ENCODE measurements around the gene THBS2. TPM values are rescaled to one million over a fixed set of nuclear protein-coding genes. Genes with fewer than 3 reads are reported as not detected.

THBS2 gene
- total RNA-seq, 1 donor from 2014 or later: not detected

DNA sequence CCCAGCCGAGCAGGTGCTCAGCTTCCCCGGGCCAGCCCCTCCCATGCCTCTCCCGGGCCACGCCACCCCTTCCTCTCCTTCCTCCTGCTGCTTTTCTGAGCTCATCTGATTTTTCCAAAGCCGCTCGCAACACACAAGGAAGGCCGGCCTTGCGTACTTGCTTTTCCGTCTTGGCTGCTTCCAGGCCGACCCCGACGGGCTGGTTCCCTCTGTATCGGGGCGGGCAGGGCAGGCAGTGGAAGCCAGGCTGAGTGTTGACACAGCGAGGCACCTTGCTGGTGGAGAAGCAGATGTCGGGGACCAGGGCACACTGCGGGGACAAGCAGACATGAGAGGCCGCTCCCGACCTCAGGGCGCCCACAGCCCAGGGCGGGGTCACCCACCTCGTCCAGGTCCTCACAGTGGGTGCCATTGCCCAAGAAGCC, 21.1 kb downstream of the THBS2 start:
- no peak for DNase-seq (ENCODE audit: low spot score)
- intact Hi-C loops (cut with micrococcal nuclease): no loop called here
- Mint-ChIP-seq H3K36me3 (ENCODE audit: low read depth) (no peaks in the 10 kb centered on the region), H3K4me3 (ENCODE audit: low read depth) (no peak overlapping the region), H3K27me3 (ENCODE audit: low read depth) (no peaks in the 10 kb centered on the region), H3K9me3 (peaks cover 15% of the 10 kb centered on the region), H3K27ac (no peak overlapping the region), H3K4me1 (ENCODE audit: low read depth) (no peaks in the 10 kb centered on the region)

DNA sequence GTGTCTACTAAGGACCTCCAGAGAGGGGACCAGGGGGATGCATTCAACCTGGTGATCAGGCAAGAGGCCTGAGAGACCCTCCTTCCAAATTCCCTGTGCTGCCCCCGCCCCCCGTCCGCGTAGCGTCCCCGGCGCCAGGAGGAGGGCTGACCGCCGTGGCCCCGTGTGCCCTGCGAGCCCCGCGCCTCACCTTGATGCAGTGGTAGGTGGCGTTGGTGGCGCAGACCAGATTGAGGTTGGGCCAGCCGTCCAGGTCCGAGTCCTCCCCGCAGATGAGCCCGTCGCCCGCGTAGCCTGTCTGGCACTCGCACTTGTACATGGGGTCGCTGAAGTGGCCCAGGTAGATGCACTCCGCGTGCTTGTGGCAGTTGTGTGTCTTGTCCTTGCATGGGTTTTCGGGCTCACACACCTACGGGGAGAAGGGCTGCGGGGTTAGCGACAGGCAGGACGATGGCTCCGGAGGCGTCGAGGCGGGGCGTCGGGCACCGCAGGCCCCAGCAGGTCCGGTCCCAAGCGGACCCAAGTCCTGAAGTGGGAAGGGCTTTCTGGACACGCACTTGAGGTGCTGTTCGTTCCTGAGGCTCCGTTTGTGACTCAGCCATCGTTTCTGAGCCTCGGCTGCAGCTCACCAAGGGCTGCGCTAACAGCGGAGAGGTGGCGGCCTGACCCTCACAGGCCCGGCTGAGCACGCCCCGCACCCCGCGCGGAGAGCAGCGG, 21.7 kb downstream of the THBS2 start:
- Mint-ChIP-seq H3K27me3 (ENCODE audit: low read depth) (no peaks in the 10 kb centered on the region), H3K9me3 (peaks cover 15% of the 10 kb centered on the region), H3K4me1 (ENCODE audit: low read depth) (no peaks in the 10 kb centered on the region), H3K4me3 (ENCODE audit: low read depth) (no peak overlapping the region), H3K36me3 (ENCODE audit: low read depth) (no peaks in the 10 kb centered on the region), H3K27ac (no peak overlapping the region)
- intact Hi-C loops (cut with micrococcal nuclease): no loop called here
- DNase-seq (ENCODE audit: low spot score): no peak

DNA sequence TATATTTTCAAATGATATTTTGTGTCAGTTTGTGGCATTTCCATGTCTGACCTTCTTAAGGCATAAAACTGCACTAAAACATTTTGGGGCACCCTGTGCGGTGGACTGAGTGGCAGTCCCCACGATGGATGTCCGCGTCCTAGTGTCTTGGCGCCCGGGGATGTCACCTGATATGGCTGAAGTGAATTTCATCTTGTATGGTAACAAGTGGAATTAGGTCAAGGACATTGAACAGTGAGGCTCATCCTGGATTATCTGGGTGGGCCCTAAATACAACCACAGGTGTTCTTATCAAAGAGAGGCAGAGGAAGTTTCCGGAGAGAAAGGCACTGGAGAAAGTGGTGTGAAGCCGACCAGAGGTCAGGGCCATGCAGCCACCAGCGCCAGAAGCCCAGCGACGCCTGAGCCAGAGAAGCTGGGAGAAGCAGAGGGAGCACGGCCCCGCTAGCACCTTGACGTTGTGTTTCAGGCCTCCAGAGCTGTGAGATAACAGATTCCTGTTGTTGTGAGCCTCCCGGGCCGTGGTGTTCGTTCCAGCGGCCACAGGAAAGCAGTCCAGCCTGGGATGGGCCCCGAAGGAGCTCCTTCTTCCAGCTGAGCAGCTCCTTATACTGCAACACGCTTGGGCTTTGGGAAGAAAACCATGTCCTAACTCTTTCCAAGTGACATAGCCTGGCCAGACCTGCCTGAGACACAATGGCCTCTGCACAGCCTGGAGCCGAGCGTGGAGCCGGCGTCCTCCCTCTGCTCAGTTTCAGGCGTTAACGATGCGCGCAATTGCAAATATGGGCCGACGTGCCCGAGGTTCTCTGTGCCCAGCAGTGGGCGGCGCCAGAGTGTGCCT, 22.5 kb downstream of the THBS2 start:
- intact Hi-C loops (cut with micrococcal nuclease): no loop called here
- Mint-ChIP-seq H3K9me3 (peaks cover 15% of the 10 kb centered on the region), H3K27ac (no peak overlapping the region), H3K27me3 (ENCODE audit: low read depth) (no peaks in the 10 kb centered on the region), H3K36me3 (ENCODE audit: low read depth) (no peaks in the 10 kb centered on the region), H3K4me3 (ENCODE audit: low read depth) (no peak overlapping the region), H3K4me1 (ENCODE audit: low read depth) (no peaks in the 10 kb centered on the region)
- DNase-seq (ENCODE audit: low spot score): no peak

DNA sequence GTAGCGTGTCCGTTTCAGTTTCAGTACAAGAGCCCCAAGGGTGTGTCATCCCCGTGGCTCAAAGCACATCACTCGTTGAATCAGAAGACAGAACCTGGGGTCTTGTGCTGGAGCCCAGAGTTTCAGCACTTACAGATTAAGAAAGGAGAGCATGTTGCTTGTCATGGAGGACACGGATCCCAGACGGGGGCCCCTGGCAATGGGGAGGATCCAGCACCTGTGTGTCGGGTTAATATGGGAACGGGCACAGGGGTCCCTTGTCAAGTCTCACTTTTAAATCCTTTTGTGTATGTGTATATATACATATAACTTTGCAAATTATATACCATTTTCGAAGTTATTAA, 23.4 kb downstream of the THBS2 start:
- no peaks in the 10 kb centered on the region for H3K36me3 Mint-ChIP-seq (ENCODE audit: low read depth)
- DNase-seq (ENCODE audit: low spot score): no peak
- peaks cover 15% of the 10 kb centered on the region for H3K9me3 Mint-ChIP-seq
- H3K4me3 Mint-ChIP-seq (ENCODE audit: low read depth): no peak overlapping the region
- H3K4me1 Mint-ChIP-seq (ENCODE audit: low read depth): no peaks in the 10 kb centered on the region
- intact Hi-C loops (cut with micrococcal nuclease): no loop called here
- H3K27ac Mint-ChIP-seq: no peak overlapping the region
- H3K27me3 Mint-ChIP-seq (ENCODE audit: low read depth): no peaks in the 10 kb centered on the region

DNA sequence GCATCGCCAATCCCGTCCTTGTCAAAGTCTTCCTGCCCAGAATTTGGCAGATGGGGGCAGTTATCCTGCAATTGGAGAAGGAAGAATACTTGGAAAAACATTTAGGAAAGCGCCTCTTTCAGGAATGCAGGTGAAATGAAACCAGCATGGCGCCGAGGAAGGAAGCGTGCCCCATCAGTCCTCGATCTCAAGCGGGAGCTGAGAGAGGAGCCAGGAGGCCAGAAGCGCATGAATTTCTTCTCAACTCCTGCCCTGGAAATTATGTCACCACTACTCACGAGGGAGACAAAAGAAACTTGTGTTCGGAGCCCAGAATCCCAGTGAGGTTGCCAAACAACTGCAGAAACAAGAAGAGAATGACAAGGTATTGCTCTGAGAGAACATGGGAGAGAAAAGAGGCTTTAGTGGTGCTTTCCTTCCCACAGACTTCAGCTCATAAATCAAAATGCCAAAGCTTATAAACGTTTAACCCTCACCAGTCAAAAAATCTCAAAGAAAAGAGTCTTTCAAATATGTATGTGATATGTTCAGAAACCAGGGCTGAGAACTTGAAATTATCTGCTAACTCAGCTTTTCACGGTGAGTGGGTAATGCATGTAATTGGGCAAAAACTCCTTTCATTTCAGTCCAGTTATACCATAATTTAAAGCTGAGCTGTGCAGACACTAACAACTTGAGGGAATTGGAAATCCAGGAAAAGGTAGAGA, 23.9 kb downstream of the THBS2 start:
- no peak overlapping the region for H3K27ac Mint-ChIP-seq
- no peak overlapping the region for H3K4me3 Mint-ChIP-seq (ENCODE audit: low read depth)
- no peaks in the 10 kb centered on the region for H3K4me1 Mint-ChIP-seq (ENCODE audit: low read depth)
- H3K36me3 Mint-ChIP-seq (ENCODE audit: low read depth): no peaks in the 10 kb centered on the region
- H3K27me3 Mint-ChIP-seq (ENCODE audit: low read depth): no peaks in the 10 kb centered on the region
- no peak for DNase-seq (ENCODE audit: low spot score)
- H3K9me3 Mint-ChIP-seq: peaks cover 15% of the 10 kb centered on the region
- intact Hi-C loops (cut with micrococcal nuclease): no loop called here

DNA sequence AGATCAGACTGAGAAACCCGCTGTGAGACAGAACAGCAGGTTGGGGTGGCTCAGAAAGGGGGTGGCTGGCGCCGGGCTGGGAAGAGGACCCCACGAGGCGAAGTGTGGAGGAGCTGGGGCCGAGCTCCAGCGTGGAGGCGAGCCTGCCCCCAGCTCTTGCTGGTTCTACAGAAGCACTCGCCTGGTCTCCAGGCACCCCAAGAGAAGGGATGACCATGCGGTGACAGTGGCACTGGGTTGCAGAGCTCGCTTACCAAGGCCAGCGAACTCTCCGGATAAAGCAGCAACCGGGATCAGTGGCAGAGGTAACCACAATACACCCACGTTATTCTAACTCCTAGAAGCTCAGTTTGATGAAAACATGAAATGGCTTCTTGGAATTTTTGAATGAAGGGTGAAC, 26.5 kb downstream of the THBS2 start:
- no peaks in the 10 kb centered on the region for H3K4me1 Mint-ChIP-seq (ENCODE audit: low read depth)
- no peak overlapping the region for H3K27ac Mint-ChIP-seq
- no peak for DNase-seq (ENCODE audit: low spot score)
- no peaks in the 10 kb centered on the region for H3K27me3 Mint-ChIP-seq (ENCODE audit: low read depth)
- no peaks in the 10 kb centered on the region for H3K9me3 Mint-ChIP-seq
- no peaks in the 10 kb centered on the region for H3K36me3 Mint-ChIP-seq (ENCODE audit: low read depth)
- H3K4me3 Mint-ChIP-seq (ENCODE audit: low read depth): no peak overlapping the region
- intact Hi-C loops (cut with micrococcal nuclease): no loop called here

DNA sequence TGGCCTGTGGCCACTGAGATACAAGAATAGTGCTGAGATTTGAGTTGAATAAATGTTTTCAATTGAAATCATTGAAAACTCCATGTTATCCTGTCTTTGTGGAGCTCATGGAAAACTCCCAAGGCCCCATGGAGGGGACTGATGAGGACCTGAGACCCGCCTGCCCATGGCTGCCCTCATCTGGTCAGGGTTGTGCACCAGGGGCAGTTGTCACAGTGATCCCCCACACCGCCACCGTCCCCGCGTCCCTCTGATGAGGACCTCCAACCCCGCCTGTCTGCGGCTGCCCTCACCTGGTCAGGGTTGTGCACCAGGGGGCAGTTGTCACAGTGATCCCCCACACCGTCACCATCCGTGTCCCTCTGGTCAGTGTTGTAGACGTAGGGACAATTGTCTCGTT, 27.8 kb downstream of the THBS2 start:
- H3K4me1 Mint-ChIP-seq (ENCODE audit: low read depth): no peaks in the 10 kb centered on the region
- no peaks in the 10 kb centered on the region for H3K27me3 Mint-ChIP-seq (ENCODE audit: low read depth)
- H3K36me3 Mint-ChIP-seq (ENCODE audit: low read depth): no peaks in the 10 kb centered on the region
- H3K9me3 Mint-ChIP-seq: no peaks in the 10 kb centered on the region
- no peak for DNase-seq (ENCODE audit: low spot score)
- no peak overlapping the region for H3K4me3 Mint-ChIP-seq (ENCODE audit: low read depth)
- H3K27ac Mint-ChIP-seq: no peak overlapping the region
- intact Hi-C loops (cut with micrococcal nuclease): no loop called here

DNA sequence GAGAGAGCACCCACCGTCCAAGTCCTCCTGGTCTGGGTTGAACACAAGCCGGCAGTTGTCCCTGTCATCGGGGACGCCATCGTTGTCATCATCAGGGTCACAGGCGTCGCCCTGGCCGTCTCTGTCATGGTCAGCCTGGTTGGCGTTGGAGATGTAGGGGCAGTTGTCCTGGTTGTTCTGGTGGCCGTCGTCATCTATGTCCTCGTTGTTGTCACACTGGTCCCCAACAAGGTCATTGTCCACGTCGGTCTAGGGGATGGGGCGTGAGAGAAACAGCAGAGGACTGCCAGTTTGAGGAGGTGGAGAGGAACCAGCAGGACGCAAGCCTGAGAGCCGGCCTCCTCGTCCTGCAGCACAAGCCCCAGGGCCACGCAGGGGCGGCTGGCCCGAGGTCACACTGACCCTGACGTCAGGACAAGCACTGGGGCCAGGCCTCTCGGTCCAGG, 28.5 kb downstream of the THBS2 start:
- no peak for DNase-seq (ENCODE audit: low spot score)
- Mint-ChIP-seq H3K27ac (no peak overlapping the region), H3K9me3 (no peaks in the 10 kb centered on the region), H3K27me3 (ENCODE audit: low read depth) (no peaks in the 10 kb centered on the region), H3K4me3 (ENCODE audit: low read depth) (no peak overlapping the region), H3K4me1 (ENCODE audit: low read depth) (no peaks in the 10 kb centered on the region), H3K36me3 (ENCODE audit: low read depth) (no peaks in the 10 kb centered on the region)
- intact Hi-C loops (cut with micrococcal nuclease): no loop called here

DNA sequence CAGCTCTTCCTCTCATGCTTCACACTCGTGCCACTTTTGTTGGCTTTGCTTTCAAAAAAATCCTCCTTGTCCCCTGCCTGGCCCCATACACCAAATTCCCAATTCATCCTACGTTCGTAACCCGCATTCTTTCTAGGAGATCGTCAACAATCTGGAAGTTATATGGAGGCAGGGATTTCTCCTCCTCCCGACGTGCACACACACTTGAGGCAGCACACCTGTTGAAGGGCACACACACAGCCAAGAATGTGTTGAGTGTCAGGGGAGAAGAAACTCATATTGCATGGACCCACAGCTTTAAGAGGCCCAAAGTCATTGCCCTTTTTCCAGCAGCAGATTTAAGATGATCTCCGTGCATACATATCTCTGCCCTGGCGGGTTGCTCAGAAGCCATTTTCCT, 28.9 kb downstream of the THBS2 start:
- Mint-ChIP-seq H3K27me3 (ENCODE audit: low read depth) (no peaks in the 10 kb centered on the region), H3K4me1 (ENCODE audit: low read depth) (no peaks in the 10 kb centered on the region), H3K9me3 (no peaks in the 10 kb centered on the region), H3K4me3 (ENCODE audit: low read depth) (no peak overlapping the region), H3K36me3 (ENCODE audit: low read depth) (no peaks in the 10 kb centered on the region), H3K27ac (no peak overlapping the region)
- intact Hi-C loops (cut with micrococcal nuclease): no loop called here
- no peak for DNase-seq (ENCODE audit: low spot score)

DNA sequence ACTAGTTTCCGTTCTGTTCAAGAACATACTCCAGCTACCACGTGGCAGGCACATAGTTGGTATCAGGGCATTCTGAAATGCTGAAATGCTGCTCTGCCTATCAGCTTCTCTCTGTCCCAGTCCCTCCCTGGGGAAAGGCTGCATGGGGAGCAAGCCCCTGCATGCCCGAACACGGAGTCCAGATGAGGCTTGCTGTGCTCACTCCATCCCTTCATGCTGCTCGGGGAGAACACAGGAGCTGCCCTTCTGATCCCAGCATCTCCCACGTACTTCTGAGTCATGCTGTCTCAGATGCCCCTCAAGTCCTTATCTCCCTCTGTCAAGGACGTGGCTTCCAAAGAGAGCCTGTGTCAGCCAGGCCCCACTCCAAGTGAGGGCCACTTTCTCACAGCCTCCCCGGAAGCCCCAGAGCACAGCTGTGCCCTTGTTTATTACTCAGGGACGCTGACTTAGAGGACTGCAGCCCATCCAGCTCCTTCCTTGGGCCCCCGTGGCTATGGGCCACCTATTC, 29.4 kb downstream of the THBS2 start:
- Mint-ChIP-seq H3K4me3 (ENCODE audit: low read depth) (no peak overlapping the region), H3K9me3 (no peaks in the 10 kb centered on the region), H3K27ac (no peak overlapping the region), H3K36me3 (ENCODE audit: low read depth) (no peaks in the 10 kb centered on the region), H3K4me1 (ENCODE audit: low read depth) (no peaks in the 10 kb centered on the region), H3K27me3 (ENCODE audit: low read depth) (no peaks in the 10 kb centered on the region)
- no peak for DNase-seq (ENCODE audit: low spot score)
- intact Hi-C loops (cut with micrococcal nuclease): no loop called here

DNA sequence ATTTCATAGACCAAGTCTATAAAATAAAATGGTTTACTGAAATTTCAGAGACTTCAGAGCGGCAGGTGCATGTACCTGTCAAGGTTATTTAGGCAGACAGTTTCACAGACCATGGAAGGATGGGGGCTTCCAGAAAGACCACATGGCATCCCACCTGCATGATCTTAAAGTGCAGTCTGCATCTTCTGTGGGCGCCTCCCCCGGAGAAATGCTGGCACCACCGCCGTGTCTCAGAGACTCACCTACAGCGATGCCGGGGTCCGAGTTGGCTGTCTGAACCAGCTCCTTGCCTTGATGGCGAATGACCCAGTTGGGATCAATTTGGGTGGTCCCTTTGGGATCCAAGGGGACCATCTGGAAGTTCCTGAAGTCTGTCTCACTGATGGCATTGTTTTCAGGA, 30.6 kb downstream of the THBS2 start:
- H3K9me3 Mint-ChIP-seq: peaks cover 8% of the 10 kb centered on the region
- intact Hi-C loops (cut with micrococcal nuclease): no loop called here

DNA sequence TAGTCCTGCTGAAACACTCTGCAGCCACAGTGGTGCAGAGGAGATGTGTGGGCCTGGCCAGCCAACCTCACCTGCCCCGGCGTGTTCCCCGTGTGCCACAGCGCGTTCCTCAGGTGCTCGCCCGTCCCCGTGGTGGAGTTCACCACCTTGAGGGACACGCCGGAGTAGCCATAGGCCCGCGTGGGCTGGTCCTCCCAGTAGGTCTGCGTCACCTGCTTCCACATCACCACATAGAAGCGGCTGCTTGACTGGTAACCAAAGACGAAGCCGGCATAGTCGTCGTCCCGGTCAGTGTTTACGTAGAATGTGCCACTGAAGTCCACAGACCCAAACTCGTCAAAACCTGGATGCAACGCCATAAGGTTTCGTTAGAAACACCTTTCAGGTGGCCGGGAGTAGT, 31.5 kb downstream of the THBS2 start:
- H3K27me3 Mint-ChIP-seq (ENCODE audit: low read depth): no peaks in the 10 kb centered on the region
- no peak overlapping the region for H3K27ac Mint-ChIP-seq
- no peaks in the 10 kb centered on the region for H3K36me3 Mint-ChIP-seq (ENCODE audit: low read depth)
- intact Hi-C loops (cut with micrococcal nuclease): no loop called here
- H3K9me3 Mint-ChIP-seq: peaks cover 15% of the 10 kb centered on the region
- H3K4me1 Mint-ChIP-seq (ENCODE audit: low read depth): no peaks in the 10 kb centered on the region
- DNase-seq (ENCODE audit: low spot score): no peak
- no peak overlapping the region for H3K4me3 Mint-ChIP-seq (ENCODE audit: low read depth)

More for the DNA sequence above, 30.6 kb downstream of the THBS2 start:
- Mint-ChIP-seq H3K4me3 (ENCODE audit: low read depth) (no peak overlapping the region), H3K27ac (no peak overlapping the region), H3K4me1 (ENCODE audit: low read depth) (no peaks in the 10 kb centered on the region), H3K36me3 (ENCODE audit: low read depth) (no peaks in the 10 kb centered on the region), H3K27me3 (ENCODE audit: low read depth) (no peaks in the 10 kb centered on the region)
- DNase-seq (ENCODE audit: low spot score): no peak

DNA sequence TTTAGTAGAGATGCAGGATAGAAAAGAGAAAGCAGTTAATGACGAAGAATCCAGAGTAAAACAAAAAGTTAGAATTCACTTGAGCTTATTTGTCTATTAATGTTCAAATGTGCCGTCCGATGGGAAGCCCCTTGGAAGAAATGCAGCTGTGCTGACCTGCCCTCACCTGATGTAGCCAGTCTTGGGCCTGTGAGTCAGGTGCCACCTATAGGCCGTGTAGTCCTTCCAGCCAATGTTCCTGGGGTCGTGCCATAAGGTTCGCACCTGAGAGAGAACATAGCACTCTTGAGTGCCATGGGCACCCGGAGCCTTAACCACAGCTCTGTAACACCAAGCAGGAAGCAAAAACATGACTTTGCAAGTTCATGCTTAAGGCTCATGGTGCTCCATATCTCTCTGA, 32.4 kb downstream of the THBS2 start:
- Mint-ChIP-seq H3K27me3 (ENCODE audit: low read depth) (no peaks in the 10 kb centered on the region), H3K9me3 (peaks cover 15% of the 10 kb centered on the region), H3K36me3 (ENCODE audit: low read depth) (no peaks in the 10 kb centered on the region), H3K27ac (no peak overlapping the region), H3K4me3 (ENCODE audit: low read depth) (no peak overlapping the region), H3K4me1 (ENCODE audit: low read depth) (no peaks in the 10 kb centered on the region)
- no peak for DNase-seq (ENCODE audit: low spot score)
- intact Hi-C loops (cut with micrococcal nuclease): no loop called here

Measured in activated T-helper 2 cell treated with anti-CD3 and anti-CD28 coated beads, Interferon-gamma antibody, Interleukin-2, Interleukin-4, amounts not matched to agents 10 μg/mL and 5 μg/mL and 100 μg/mL, durations not matched to agents 14 hours and 24 hours and 36 hours (primary cell).